NCI-H1048 (cell line): Measurements from ENCODE around the gene PFDN2.

Experiments
- DNase-seq: peaks from one replicate; lab custom pipeline; 2025; lab: John Stamatoyannopoulos, UW

The PFDN2 gene

DNA sequence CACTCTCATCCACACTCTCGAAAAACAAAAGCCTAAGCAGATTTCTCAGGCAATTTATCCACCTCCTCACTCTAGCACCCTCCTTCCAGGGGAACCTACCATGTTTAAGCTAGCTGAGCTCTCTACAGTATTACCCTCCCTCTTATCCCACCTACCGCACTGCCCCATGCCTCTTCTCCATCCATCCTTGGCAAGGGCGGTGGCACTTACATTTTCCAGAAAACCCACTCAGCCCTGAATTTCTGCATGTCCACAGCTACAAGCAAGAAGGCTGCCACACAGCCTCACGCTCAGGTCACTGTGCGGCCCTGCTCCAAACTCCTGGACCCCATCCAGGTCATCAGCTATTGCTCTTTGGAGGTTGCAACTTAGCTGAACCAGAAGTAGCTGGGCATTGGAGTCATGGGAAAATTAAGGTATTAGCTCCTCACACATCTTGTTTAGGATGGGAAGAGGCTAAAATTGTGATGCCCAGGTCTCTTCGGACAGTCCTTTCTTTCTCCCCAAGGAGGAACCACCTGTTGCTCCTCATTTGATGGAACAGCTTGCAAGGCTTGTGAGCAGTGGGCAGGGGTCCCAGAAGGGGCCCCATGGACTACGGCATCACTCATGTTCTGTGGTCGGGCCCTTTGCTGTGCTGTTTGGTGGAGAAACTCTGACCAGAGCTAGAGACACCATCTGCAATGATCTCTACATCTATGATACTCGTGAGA lies 18.6 kb downstream of the PFDN2 start:
- DNase-seq, result no peak

DNA sequence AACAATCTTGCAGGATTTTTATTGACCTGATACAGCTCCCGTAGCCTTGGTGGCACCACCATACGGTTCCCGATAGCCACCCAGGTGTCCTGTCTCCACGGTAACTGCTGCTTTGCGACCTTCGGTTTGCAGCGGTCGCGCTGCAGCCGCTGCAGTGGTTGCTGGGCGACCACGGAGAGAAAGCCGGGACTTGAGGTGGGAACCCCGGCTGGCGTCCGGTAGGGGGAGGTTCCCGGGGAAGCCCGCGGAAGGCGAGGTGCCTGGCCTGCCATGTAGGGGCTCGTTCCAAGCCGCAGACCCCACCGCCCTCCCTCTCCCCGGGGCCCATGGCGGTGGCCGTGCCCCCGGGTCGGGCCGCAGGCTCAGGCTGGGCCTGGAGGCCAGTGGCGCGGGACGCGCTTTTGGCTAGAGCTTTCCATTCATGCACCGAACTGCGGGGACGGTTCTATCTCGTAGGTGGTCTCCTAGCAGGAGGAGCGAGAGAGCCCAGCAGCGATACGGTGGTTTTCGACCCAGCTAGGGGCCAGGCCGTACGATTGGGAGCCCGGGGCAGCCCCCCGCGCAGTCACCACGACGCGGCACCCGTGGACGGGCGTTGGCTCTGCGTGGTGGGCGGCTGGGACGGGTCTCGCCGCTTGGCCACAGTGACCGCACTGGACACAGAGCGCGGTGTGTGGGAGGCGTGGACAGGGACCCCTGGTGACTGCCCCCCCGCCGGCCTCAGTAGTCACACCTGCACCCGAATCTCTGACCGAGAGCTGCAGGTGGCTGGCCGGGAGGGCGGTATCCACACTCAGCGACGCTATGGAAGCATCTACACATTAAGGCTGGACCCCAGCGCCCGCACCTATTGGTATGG lies 19.4 kb downstream of the PFDN2 start, which contains the start of gene KLHDC9:
Gene KLHDC9, plus strand, starts transcription at position 152 of the 859 bp plus-strand sequence. Its CDS starts 175 bp downstream, at position 327.
- peak; percentile 84 for DNase-seq

DNA sequence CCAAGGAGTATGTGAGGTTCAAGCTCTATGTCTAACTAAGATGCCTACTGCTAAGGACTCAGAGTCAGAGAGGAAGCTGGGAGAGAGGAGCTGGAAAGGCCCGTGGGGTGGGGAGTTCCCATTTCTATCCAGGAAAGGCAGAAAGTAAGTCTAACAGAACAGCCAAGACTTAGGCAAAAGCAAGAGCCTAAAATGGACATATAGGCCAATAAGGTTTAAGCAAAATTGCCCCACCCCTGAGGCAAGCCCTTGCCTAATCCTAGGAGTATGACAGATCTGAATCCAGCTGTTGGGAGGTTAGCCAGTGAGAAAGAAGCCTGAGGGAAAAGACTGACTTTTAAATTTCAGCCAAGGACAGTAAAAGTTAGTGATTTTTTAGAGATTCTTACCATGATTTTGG lies 21.3 kb downstream of the PFDN2 start:
- DNase-seq, result no peak

DNA sequence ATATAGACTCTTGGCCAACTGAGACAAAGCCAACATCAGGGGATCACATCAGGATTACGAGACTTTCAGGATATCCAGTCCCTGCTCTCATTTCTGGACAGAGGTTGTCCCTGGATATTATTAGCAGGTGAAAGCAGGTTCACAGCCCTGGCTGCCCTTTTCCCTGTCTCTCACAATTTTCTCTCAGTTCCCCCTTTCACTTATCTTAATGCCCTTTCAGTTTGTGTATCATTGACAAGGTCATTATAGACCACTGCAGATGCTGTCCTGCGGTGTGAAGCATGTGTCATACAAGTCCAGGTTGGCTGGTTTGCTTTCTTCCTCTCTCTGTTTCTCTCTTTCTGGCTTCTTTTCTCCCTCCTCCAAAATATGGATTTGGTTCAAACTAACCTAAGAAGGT lies 21.8 kb downstream of the PFDN2 start:
- no peak for DNase-seq

DNA sequence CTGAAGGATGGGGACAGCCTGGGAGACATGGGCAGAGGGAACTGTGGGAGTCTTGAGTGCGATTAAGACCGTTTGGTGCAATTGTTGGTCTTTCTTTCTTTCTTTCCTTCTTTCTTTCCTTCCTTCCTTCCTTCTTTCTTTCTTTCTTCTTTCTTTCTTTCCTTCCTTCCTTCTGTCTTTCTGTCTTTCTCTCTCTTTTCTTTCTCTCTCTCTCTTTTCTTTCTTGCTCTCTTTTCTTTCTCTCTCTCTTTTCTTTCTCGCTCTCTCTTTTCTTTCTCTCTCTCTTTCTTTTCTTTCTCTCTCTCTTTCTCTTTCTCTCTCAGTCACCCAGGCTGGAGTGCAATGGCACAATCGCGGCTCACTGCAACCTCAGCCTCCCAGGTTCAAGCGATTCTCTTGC lies 22.6 kb downstream of the PFDN2 start:
- no peak for DNase-seq

DNA sequence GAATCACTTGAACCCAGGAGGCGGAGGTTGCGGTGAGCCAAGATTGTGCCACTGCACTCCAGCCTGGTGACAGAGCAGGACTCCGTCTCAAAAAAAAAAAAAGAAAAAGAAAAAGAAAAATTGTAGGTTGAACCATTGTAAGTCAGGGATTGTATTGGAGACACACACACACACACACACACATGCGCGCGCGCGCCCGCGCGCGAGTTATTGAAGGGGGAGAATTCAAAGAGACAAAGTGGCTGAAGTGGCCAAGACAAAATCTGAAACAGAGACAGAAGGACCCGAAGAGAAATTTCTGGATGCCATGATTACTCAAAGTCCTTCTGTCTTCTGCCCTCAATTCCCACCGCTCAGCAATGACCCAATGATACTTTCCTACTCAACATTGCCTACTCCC lies 23.4 kb downstream of the PFDN2 start:
- DNase-seq, result no peak

DNA sequence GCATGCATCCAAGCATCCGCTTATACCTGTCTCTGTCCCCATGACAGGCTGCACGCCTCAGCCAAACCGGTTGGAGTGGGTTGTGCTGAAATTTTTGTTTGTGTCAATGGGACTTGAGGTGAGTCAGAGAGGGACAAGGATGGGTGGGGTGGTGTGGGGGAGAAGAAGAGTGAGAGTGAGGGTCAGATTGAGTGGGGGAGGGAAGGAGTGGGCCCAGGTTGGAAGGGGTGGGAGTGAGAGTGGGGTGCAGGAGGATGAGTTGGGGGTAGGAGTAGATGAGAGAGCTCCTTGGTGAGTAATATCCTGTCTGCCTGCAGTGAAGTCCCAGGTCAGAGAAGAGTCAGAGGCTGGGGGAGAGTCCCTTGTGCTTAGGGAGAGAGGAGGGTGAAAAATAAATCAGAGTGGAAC lies 25.2 kb downstream of the PFDN2 start:
- no peak for DNase-seq

DNA sequence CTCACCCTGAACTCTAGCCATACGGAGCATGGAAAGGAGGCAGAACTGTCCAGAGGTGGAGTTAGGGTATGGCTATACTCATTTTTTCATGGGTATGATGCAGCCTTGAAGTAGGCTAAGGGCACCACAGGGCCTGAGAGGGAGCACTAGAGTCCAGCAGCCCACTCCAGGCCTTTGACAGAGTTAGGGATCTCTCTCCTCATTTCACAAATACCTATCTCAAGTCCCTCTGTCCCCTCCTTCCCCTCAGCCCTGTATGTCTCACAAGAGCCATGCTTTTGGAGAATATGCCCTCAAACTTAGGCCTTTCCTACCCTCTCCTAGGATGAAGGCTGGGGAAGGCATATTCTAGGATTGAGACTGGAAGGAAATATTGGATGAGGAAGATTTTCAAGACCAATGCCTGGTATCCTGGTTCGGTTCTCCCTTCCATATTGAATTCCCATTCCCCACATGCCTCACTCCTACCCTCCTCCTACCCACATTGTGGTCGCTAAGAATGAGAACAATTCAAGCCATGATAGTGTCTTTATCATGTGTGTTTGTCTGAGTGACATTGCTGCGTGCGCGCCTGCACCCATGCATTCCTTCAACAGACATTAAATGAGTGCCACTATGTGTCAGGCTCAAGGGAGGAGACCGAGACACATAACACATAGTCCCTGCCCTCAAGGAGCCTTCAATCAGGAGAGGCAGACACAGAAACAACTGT lies 25.9 kb downstream of the PFDN2 start:
- DNase-seq, result no peak

DNA sequence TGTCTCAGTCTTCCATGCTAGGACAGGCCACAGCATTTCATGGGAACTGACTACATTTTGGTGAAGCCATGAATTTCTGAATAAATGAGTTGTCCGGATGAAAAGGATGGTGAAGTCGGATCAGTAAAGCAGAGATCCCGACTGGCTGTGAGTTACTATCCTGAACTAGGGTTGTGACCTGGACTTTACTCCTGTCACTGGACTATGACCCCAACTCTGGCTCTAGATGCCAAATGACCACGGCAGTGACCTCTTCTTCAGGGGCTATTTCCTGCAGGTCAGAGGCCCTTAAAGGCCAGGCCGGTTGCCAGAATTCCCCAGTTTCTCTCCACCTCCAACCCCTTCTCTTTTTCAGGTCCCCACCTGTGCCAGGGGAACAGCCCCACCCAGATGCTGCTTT lies 26.7 kb downstream of the PFDN2 start:
- DNase-seq, result no peak

DNA sequence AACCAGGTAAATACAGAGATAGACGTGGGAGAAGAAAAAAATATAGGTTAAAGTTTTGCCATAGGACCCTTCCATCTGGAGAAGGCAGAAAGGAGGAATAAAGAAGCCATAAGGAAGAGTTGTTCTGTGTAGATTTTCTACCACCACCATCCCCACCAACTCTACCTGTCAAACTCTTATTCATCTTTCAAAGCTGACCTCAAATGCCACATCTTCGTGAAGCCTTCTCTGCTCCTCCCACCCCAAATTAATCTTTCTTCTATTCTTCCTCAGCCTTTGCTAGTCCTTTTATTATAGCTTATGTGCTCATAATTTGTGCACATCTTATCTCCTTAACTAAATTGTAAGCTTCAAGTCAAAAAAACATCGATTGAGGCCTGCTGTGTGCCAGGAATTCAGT lies 27.2 kb downstream of the PFDN2 start:
- DNase-seq, result no peak

GRCh38 chr1:161089938-161090337 lies 27.9 kb downstream of the PFDN2 start:
- DNase-seq, result no peak

DNA sequence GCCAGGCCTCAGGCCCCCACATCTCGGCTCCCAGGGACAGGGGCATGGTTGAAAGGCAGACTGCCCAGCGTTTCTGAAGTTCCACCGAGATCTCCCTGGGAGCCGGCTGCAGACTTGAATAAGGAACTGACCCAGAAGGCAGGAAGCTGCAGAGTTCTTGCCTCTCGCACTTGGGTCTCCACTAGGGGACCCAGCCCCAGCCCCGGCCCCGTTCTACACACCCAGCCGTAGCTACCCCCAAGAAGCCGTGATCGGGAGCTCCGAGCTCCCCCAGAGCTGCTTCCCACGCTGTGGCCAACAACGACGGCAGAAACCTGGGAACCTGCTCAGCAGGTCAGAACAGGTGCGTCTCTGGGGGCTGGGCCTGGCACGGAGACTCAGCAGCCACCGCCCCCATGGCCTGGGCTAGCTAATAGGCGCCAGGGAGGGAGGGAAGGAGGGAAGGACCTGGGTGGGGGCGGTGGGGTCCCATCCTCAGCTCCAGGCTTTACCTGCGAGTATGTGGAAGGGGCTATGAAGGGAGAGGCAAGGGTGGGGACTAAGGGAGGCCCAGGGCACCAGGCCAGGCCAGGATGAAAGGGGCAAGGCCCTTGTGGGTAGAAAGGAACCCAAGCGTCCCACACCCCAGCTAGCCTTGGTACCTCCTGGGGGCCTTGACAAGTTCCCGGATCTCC lies 28.4 kb downstream of the PFDN2 start, which contains the start of gene NECTIN4:
Gene NECTIN4, minus strand, starts transcription at position 308 of the 674 bp plus-strand sequence. Its CDS starts 262 bp downstream, at position 46.
- DNase-seq, result no peak

GRCh38 chr1:161088587-161089110 lies 29.2 kb downstream of the PFDN2 start:
- DNase-seq, result no peak

DNA sequence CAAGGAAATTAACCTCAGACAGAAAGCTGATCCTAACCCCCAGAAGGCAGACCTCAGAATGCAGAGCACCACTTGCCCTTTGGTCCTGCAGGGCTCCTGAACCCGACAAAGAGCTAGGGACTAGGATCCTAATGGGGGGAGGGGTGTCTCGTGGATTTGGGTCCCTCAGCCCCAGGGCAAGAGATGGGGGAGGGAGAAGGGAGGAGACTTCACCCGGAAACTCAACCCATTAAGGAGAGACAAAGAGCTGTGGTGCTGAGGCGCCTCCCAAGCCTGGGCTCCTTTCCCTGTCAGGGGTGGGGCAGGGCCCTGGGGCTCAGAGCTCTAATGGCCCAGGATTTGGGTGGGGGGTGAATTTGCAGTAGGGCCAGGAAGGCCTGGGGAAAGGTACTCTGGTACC lies 31.4 kb downstream of the PFDN2 start:
- DNase-seq, result no peak

GRCh38 chr1:161085165-161085564 lies 32.7 kb downstream of the PFDN2 start:
- DNase-seq, result no peak

GRCh38 chr1:161084597-161084988 lies 33.2 kb downstream of the PFDN2 start:
- no peak for DNase-seq

- no peak for DNase-seq
Observed at GRCh38 chr1:161083748-161084596, 33.9 kb downstream of the PFDN2 start.

DNA sequence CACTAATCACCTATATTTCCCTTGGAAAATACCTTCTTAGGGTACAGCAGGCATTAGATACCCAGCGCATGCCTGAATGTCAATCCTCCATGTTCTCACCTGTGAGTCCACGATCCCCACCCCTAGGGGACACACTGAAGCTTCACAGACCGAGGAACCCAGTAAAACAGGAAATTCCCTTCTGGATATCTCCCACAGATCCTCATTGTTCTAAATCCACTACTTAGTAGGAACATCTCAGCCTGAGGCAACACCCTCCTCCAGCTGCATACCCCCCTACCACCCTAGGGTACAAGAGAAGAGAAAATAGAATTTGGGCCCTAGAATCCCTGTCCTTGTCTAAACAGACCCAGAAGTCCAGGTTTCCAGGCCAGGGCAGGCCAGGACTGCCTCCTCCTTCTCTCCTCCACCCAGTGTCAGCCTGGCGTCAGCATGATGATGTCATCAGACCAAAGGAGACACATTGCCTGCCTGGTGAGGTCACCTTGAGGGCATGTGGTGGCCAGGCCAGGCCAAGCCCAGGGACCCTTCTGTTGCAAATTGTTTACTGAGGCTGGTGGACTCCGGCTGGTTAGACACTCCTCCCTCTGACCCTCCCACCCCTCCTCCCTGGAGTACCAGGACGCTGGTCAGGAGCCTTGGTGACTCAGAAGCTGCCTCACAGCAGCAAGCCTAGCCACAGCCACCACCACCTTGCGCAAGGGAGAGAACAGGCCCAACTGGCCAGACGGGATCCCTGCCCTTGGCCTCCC lies 34.7 kb downstream of the PFDN2 start:
- no peak for DNase-seq

DNA sequence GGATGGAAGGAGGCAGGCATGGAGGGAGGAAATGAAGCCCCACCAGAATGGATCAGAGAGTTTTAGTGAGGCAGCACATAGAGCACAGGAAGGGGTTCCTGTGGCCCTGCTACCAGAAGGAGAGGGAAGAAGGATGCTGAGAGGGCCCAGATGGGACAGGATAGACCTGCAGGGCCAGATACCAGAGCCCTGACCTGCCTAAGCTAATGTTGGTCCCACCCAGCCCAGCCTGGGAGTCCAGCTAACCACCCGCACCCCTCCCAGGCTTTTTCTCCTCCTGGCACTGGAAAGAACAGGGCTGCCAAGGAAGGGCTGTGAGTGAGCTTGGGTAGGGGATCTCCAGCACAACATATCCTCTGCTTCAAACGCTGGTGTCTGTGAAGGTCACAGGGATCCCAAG lies 35.4 kb downstream of the PFDN2 start:
- no peak for DNase-seq

- no peak for DNase-seq
Observed at GRCh38 chr1:161081519-161081918, 36.3 kb downstream of the PFDN2 start.
